H1 (cell line): ENCODE measurements around the gene NR1D2. TPM values are rescaled to one million over a fixed set of nuclear protein-coding genes. Genes with fewer than 3 reads are reported as not detected.

Source experiments
- CTCF ChIA-PET: fragments of 300-600 bp; sonication (Branson Sonifier 250); formaldehyde crosslinking; loops from one replicate; lab custom pipeline; 2021; ENCODE audit not compliant: partially characterized antibody; lab: Charles Lee
- POLR2A ChIA-PET: fragments of 300-600 bp; sonication (Branson Sonifier 250); formaldehyde crosslinking; loops from one replicate; lab custom pipeline; 2021; ENCODE audit warnings: inconsistent platforms; ENCODE audit not compliant: partially characterized antibody; lab: Charles Lee
- DNase-seq, 2 experiments: peaks; one replicate each; pipeline versions ENCODE4 v3.0.0 to v3.0.0-alpha.2; 2010 to 2022; ENCODE audit warnings: low spot score in 2 of 2, low read depth in 1 of 2, mixed read lengths in 1 of 2
- FAIRE-seq: peaks from 2 replicates; lab custom pipeline; 2011; peaks lifted over from hg19 to GRCh38; lab: Jason Lieb, UNC
- H2AFZ ChIP-seq: 2 replicates; pipeline ENCODE4 v1.8.1; 2012; ENCODE audit warnings: low read length, inconsistent platforms
- H2AK5ac ChIP-seq: 2 replicates; pipeline ENCODE4 v1.6.1; 2013; ENCODE audit warnings: low read depth, low read length
- H2BK120ac ChIP-seq: replicated peaks from 2 replicates; pipeline ENCODE3; 2013; ENCODE audit warnings: low read depth, low read length, inconsistent platforms
- H2BK12ac ChIP-seq: 2 replicates; pipeline ENCODE4 v1.6.1; 2013; ENCODE audit warnings: low read depth, low read length
- H2BK15ac ChIP-seq: 2 replicates; pipeline ENCODE4 v1.6.1; 2013; ENCODE audit warnings: low read length
- H2BK20ac ChIP-seq: 2 replicates; pipeline ENCODE4 v1.6.1; 2013; ENCODE audit warnings: low read length
- H2BK5ac ChIP-seq: 2 replicates; pipeline ENCODE4 v1.6.1; 2013; ENCODE audit warnings: low read depth, low read length
- H3K14ac ChIP-seq: 2 replicates; pipeline ENCODE4 v1.6.1; 2013; ENCODE audit warnings: inconsistent platforms; ENCODE audit not compliant: insufficient read length
- H3K18ac ChIP-seq: 2 replicates; pipeline ENCODE4 v1.6.1; 2013; ENCODE audit warnings: low read length; ENCODE audit errors: extremely low read depth
- H3K23ac ChIP-seq: 2 replicates; pipeline ENCODE4 v1.6.1; 2013; ENCODE audit warnings: inconsistent platforms; ENCODE audit not compliant: insufficient read length
- H3K23me2 ChIP-seq: 2 replicates; pipeline ENCODE4 v1.6.1; 2013; ENCODE audit warnings: low read depth, low read length
- H3K27ac ChIP-seq: 2 replicates; pipeline ENCODE4 v1.6.1; 2011; ENCODE audit warnings: low read depth, low read length, inconsistent platforms
- H3K27me3 ChIP-seq, 4 experiments: replicated peaks in 1 of 4; 1 replicate in 1 of 4; 2 replicates in 3 of 4; pipeline versions ENCODE4 v1.6.1 to v1.8.1; 2011 to 2013; ENCODE audit warnings: low read length in 3 of 4, mild to moderate bottlenecking in 3 of 4, inconsistent platforms in 2 of 4, mixed read lengths in 2 of 4, moderate library complexity in 1 of 4; ENCODE audit not compliant: control insufficient read depth in 3 of 4, insufficient read depth in 3 of 4; ENCODE audit errors: extremely low read depth in 1 of 4
- H3K36me3 ChIP-seq, 4 experiments: 2 replicates each; pipeline versions ENCODE4 v1.6.1 to v1.8.1; 2011 to 2013; ENCODE audit warnings: mild to moderate bottlenecking in 4 of 4, low read length in 3 of 4, moderate library complexity in 2 of 4, control low read depth in 1 of 4, inconsistent platforms in 1 of 4; ENCODE audit not compliant: insufficient read depth in 4 of 4, control insufficient read depth in 2 of 4
- H3K4ac ChIP-seq: replicated peaks from 2 replicates; pipeline ENCODE3; 2013; ENCODE audit warnings: low read length, low read depth, mixed read lengths, inconsistent platforms; ENCODE audit not compliant: insufficient read length
- H3K4me1 ChIP-seq, 4 experiments: replicated peaks in 1 of 4; 1 replicate in 1 of 4; 2 replicates in 3 of 4; pipeline versions ENCODE4 v1.6.1 to v1.8.1; 2011 to 2013; ENCODE audit warnings: low read length in 3 of 4, inconsistent platforms in 2 of 4, mixed read lengths in 1 of 4; ENCODE audit not compliant: insufficient read depth in 4 of 4, control insufficient read depth in 3 of 4
- H3K4me2 ChIP-seq, 2 experiments: 2 replicates each; pipeline versions ENCODE4 v1.6.1 to v1.8.1; 2011 to 2013; ENCODE audit warnings: low read depth in 2 of 2, low read length in 2 of 2, control low read depth in 1 of 2, inconsistent platforms in 1 of 2, mild to moderate bottlenecking in 1 of 2; ENCODE audit not compliant: insufficient read depth in 1 of 2
- H3K4me3 ChIP-seq, 4 experiments: fragments of 200-600, 300-600 bp in 1 of 4; sonication (generic), shearing (Covaris generic), sonication (Bioruptor Twin) in 1 of 4; 2 replicates each; pipeline versions ENCODE4 v1.5.1 to v1.8.1; 2011 to 2016; ENCODE audit warnings: low read length in 4 of 4, low read depth in 3 of 4, control low read depth in 2 of 4, inconsistent platforms in 2 of 4, mild to moderate bottlenecking in 2 of 4, mixed read lengths in 1 of 4, moderate library complexity in 1 of 4; ENCODE audit not compliant: insufficient read depth in 2 of 4; ENCODE audit errors: extremely low read depth in 1 of 4
- H3K56ac ChIP-seq: replicated peaks from 2 replicates; pipeline ENCODE3; 2013; ENCODE audit warnings: low read depth, mild to moderate bottlenecking, mixed read lengths, low read length, inconsistent platforms; ENCODE audit not compliant: insufficient read length
- H3K79me1 ChIP-seq: 2 replicates; pipeline ENCODE4 v1.6.1; 2013; ENCODE audit warnings: low read depth, low read length, control low read depth
- H3K79me2 ChIP-seq, 2 experiments: 2 replicates each; pipeline versions ENCODE4 v1.6.1 to v1.8.1; 2012 to 2013; ENCODE audit warnings: low read length in 2 of 2, mild to moderate bottlenecking in 2 of 2, inconsistent platforms in 1 of 2; ENCODE audit not compliant: insufficient read depth in 2 of 2, control insufficient read depth in 1 of 2
- H3K9ac ChIP-seq, 4 experiments: replicated peaks in 1 of 4; 1 replicate in 1 of 4; 2 replicates in 3 of 4; pipeline versions ENCODE4 v1.6.1 to v1.8.1; 2011 to 2013; ENCODE audit warnings: low read depth in 3 of 4, low read length in 3 of 4, control low read depth in 2 of 4, mild to moderate bottlenecking in 2 of 4, moderate library complexity in 2 of 4, inconsistent platforms in 1 of 4; ENCODE audit errors: extremely low read depth in 1 of 4
- H3K9me3 ChIP-seq, 2 experiments: 2 replicates each; pipeline versions ENCODE4 v1.6.1 to v1.8.1; 2012 to 2013; ENCODE audit warnings: mild to moderate bottlenecking in 2 of 2, moderate library complexity in 2 of 2, control low read depth in 1 of 2, inconsistent platforms in 1 of 2, low read depth in 1 of 2, low read length in 1 of 2, mixed read lengths in 1 of 2; ENCODE audit not compliant: insufficient read depth in 2 of 2
- H4K20me1 ChIP-seq, 2 experiments: replicated peaks in 1 of 2; 2 replicates each; pipeline versions ENCODE3 to v1.8.1; 2011 to 2013; ENCODE audit warnings: inconsistent platforms in 2 of 2, low read length in 2 of 2, mild to moderate bottlenecking in 1 of 2; ENCODE audit not compliant: insufficient read depth in 2 of 2, control insufficient read depth in 1 of 2
- H4K5ac ChIP-seq: 2 replicates; pipeline ENCODE4 v1.6.1; 2013; ENCODE audit warnings: low read length, low read depth, mixed read lengths, inconsistent platforms; ENCODE audit not compliant: insufficient read length
- H4K8ac ChIP-seq: 2 replicates; pipeline ENCODE4 v1.8.0; 2013; ENCODE audit warnings: mild to moderate bottlenecking, moderate library complexity, low read length, inconsistent platforms; ENCODE audit not compliant: insufficient read depth; ENCODE audit errors: extremely low read depth
- H4K91ac ChIP-seq: replicated peaks from 2 replicates; pipeline ENCODE3; 2013; ENCODE audit warnings: low read length, mixed read lengths, inconsistent platforms; ENCODE audit not compliant: insufficient read length
- CBX8 ChIP-seq: fragments of 300-800, 300-1000 bp; sonication (generic); IDR thresholded peaks from 2 replicates; pipeline ENCODE4 v1.7.1; 2016; ENCODE audit warnings: low read depth, low read length, borderline replicate concordance
- CEBPB ChIP-seq: IDR thresholded peaks from 2 replicates; pipeline ENCODE4 v1.6.1; 2012; ENCODE audit warnings: low read depth, low read length
- EP300 ChIP-seq, 2 experiments: IDR thresholded peaks; 1 replicate in 1 of 2; 2 replicates in 1 of 2; pipeline ENCODE4 v1.6.1; 2011 to 2012; ENCODE audit warnings: low read depth in 2 of 2, low read length in 2 of 2, mild to moderate bottlenecking in 2 of 2, borderline replicate concordance in 1 of 2, inconsistent platforms in 1 of 2, moderate library complexity in 1 of 2
- HDAC2 ChIP-seq, 2 experiments: fragments of 300-600 bp in 1 of 2; sonication (generic) in 1 of 2; IDR thresholded peaks; 2 replicates each; pipeline ENCODE4 v1.6.1; 2011 to 2012; ENCODE audit warnings: low read depth in 2 of 2, low read length in 2 of 2, mild to moderate bottlenecking in 2 of 2, moderate library complexity in 2 of 2, borderline replicate concordance in 1 of 2, inconsistent platforms in 1 of 2
- KDM4A ChIP-seq: IDR thresholded peaks from one replicate; pipeline ENCODE4 v1.7.1; 2012; ENCODE audit warnings: low read depth, mild to moderate bottlenecking, moderate library complexity, low read length, inconsistent platforms; ENCODE audit not compliant: severe bottlenecking
- KDM5A ChIP-seq: fragments of 200-600 bp; IDR thresholded peaks from 2 replicates; pipeline ENCODE4 v1.7.1; 2012; ENCODE audit warnings: mild to moderate bottlenecking, low read length, inconsistent platforms, mixed read lengths
- POLR2A ChIP-seq, 2 experiments: IDR thresholded peaks; 1 replicate in 1 of 2; 2 replicates in 1 of 2; pipeline ENCODE4 v1.6.1; 2011; ENCODE audit warnings: low read depth in 2 of 2, low read length in 2 of 2, mild to moderate bottlenecking in 2 of 2; ENCODE audit errors: control extremely low read depth in 1 of 2
- RXRA ChIP-seq: IDR thresholded peaks from 2 replicates; pipeline ENCODE4 v1.6.1; 2011; ENCODE audit warnings: low read depth, mild to moderate bottlenecking, low read length, moderate library complexity; ENCODE audit not compliant: insufficient read depth
- WGBS, 2 experiments: shearing (Covaris generic) in 1 of 2; methylation state at CpG; one replicate each; pipeline versions ENCODE4 v1.1.6 to v1.1.7; 2013 to 2015; ENCODE audit warnings: low lambda C conversion rate in 2 of 2, mixed read lengths in 2 of 2, inconsistent platforms in 1 of 2, low coverage in 1 of 2, missing lambda C conversion rate in 1 of 2; ENCODE audit not compliant: insufficient replicate concordance in 2 of 2, insufficient coverage in 1 of 2, insufficient read length in 1 of 2; ENCODE audit errors: extremely low coverage in 1 of 2, missing lambda C conversion rate in 1 of 2; 5-methylcytosine and 5-hydroxymethylcytosine counted together
- polyA plus RNA-seq, 7 experiments: library from polyadenylated mRNA; depleted of rRNA in 3 of 7; stranded (reverse) in 5 of 7; unstranded in 2 of 7; fragments of >200 nt in 5 of 7; fragments of 200-250 nt in 2 of 7; gene quantifications; 1 replicate in 5 of 7; 2 replicates in 1 of 7; 4 replicates in 1 of 7; pipeline versions ENCODE4 v1.2.1 to v1.2.3, GENCODE V29; 2011 to 2013; ENCODE audit warnings: missing spikeins in 2 of 7, mixed read lengths in 2 of 7
- total RNA-seq: library from RNA; stranded (reverse); fragmentation: NEBNext Ultra II Directional; extraction: Animal tissue kit (Norgen Biotek cat#: 25700); gene quantifications from 2 replicates; pipeline ENCODE4 v1.2.1, GENCODE V29; 2021

NR1D2 gene
- total and polyA plus RNA-seq, 2 of the 8 experiments (the other 6 are each of a cell fraction or from before 2014, with no cell fraction given): 5.9 to 21.7 TPM

- H3K27ac ChIP-seq: no peak overlapping the region
- no peak overlapping the region for H2BK5ac ChIP-seq
- H3K4me1 ChIP-seq: no peaks in the 10 kb centered on the region; a peak in 1 of 7 replicates
- H3K4ac ChIP-seq: no peak overlapping the region
- H2AFZ ChIP-seq: no peak overlapping the region
- ChIA-PET POLR2A (no interaction called here), CTCF (no interaction called here)
- no peak overlapping the region for H3K23ac ChIP-seq
- no peak overlapping the region for H4K91ac ChIP-seq
- no peak overlapping the region for H3K4me3 ChIP-seq
- H3K9me3 ChIP-seq: no peaks in the 10 kb centered on the region
- no peak overlapping the region for H2BK15ac ChIP-seq
- no peaks in the 10 kb centered on the region for H3K27me3 ChIP-seq
- no peak overlapping the region for H4K5ac ChIP-seq
- no peak overlapping the region for H3K18ac ChIP-seq
- H3K36me3 ChIP-seq: no peaks in the 10 kb centered on the region
- H3K79me1 ChIP-seq: no peaks in the 10 kb centered on the region
- no peak overlapping the region for H4K8ac ChIP-seq
- H2AK5ac ChIP-seq: no peak overlapping the region
- H3K4me2 ChIP-seq: no peak overlapping the region
- no peak for FAIRE-seq
- H3K9ac ChIP-seq: no peak overlapping the region
- H4K20me1 ChIP-seq: no peaks in the 10 kb centered on the region
- WGBS, 2 experiments: 78% methylated on average over 3 of the region's 3 CpGs; no CpG with 5 or more reads in 1 of the 2 experiments
- no peaks in the 10 kb centered on the region for H3K23me2 ChIP-seq
- no peak overlapping the region for H3K14ac ChIP-seq
- DNase-seq: no peak
- no peak overlapping the region for H3K56ac ChIP-seq
- no peak overlapping the region for H2BK120ac ChIP-seq
- no peak overlapping the region for H2BK12ac ChIP-seq
- H2BK20ac ChIP-seq: no peak overlapping the region
- no peaks in the 10 kb centered on the region for H3K79me2 ChIP-seq
- TF ChIP-seq KDM5A: no peak
- TF ChIP-seq RXRA: no peak
- TF ChIP-seq POLR2A (IDR thresholded peaks at IDR 0.05; ENCODE audit: control extremely low read depth in 1 of 2, low read depth in 2 of 2, low read length in 2 of 2): no peak
- TF ChIP-seq EP300 (IDR thresholded peaks at IDR 0.05; ENCODE audit: borderline replicate concordance in 1 of 2, low read depth in 2 of 2, low read length in 2 of 2): no peak
- TF ChIP-seq HDAC2 (IDR thresholded peaks at IDR 0.05; ENCODE audit: borderline replicate concordance in 1 of 2, low read depth in 2 of 2, low read length in 2 of 2): no peak
- no peak for TF ChIP-seq CEBPB
- no peak for TF ChIP-seq CBX8
- no peak for TF ChIP-seq KDM4A
Observed at GRCh38 chr3:24023197-24023596, 78.1 kb downstream of the NR1D2 start.
